Measurements from ENCODE around the gene KAT2B. TPM values are rescaled to one million over a fixed set of nuclear protein-coding genes. Genes with fewer than 3 reads are reported as not detected.

Gene KAT2B
- polyA plus RNA-seq, 1 experiment = 5.5 TPM

- ChIA-PET CTCF (no interaction called here), POLR2A (no interaction called here)
- Histone ChIP-seq H3K27me3 (ENCODE audit: control insufficient read depth, insufficient read depth, low read length) (no peaks in the 10 kb centered on the region), H3K4me3 (ENCODE audit: low read depth, low read length) (no peak overlapping the region), H3K9me3 (ENCODE audit: control insufficient read depth, insufficient read depth, low read length) (no peaks in the 10 kb centered on the region), H3K27ac (ENCODE audit: low read depth, low read length) (no peak overlapping the region)
- no peak for DNase-seq (ENCODE audit: low read depth, low spot score)
- no peak for TF ChIP-seq CTCF (IDR thresholded peaks at IDR 0.05; ENCODE audit: low read depth, low read length)
Measured at GRCh38 chr3:20194793-20195460, 154.7 kb downstream of the KAT2B start.

- H3K4me3 ChIP-seq (ENCODE audit: low read depth, low read length) = no peak overlapping the region
- POLR2A ChIA-PET = no interaction called here
- no peak for TF ChIP-seq CTCF (IDR thresholded peaks at IDR 0.05; ENCODE audit: low read depth, low read length)
- CTCF ChIA-PET = no interaction called here
- H3K9me3 ChIP-seq (ENCODE audit: control insufficient read depth, insufficient read depth, low read length) = no peaks in the 10 kb centered on the region
- no peak for DNase-seq (ENCODE audit: low read depth, low spot score)
- no peaks in the 10 kb centered on the region for H3K27me3 ChIP-seq (ENCODE audit: control insufficient read depth, insufficient read depth, low read length)
- no peak overlapping the region for H3K27ac ChIP-seq (ENCODE audit: low read depth, low read length)
Measured at GRCh38 chr3:20197775-20198174, 157.5 kb downstream of the KAT2B start.

- no peaks in the 10 kb centered on the region for H3K27me3 ChIP-seq (ENCODE audit: control insufficient read depth, insufficient read depth, low read length)
- DNase-seq (ENCODE audit: low read depth, low spot score) = no peak
- ChIA-PET POLR2A (no interaction called here), CTCF (no interaction called here)
- H3K9me3 ChIP-seq (ENCODE audit: control insufficient read depth, insufficient read depth, low read length) = no peaks in the 10 kb centered on the region
- no peak for TF ChIP-seq CTCF (IDR thresholded peaks at IDR 0.05; ENCODE audit: low read depth, low read length)
- H3K27ac ChIP-seq (ENCODE audit: low read depth, low read length) = no peak overlapping the region
- H3K4me3 ChIP-seq (ENCODE audit: low read depth, low read length) = no peak overlapping the region
Measured at GRCh38 chr3:20201143-20201542, 160.9 kb downstream of the KAT2B start.

Small RNAs within 50 kb of the gene (small RNA-seq; reads per million reads assigned to genes)
- gene MIR3135A (ENCODE audit: insufficient read length, low read depth) (not detected), gene RNU4-85P (ENCODE audit: insufficient read length, low read depth) (not detected), gene RPL39P18 (ENCODE audit: insufficient read length, low read depth) (not detected)

Other genes with a start within 250 kb of the KAT2B start
- 0.24 and 0.33 TPM in 2 replicates for gene EFHB, start 106.2 kb upstream of the KAT2B start, polyA plus RNA-seq (2011; rRNA removed)
- gene RAB5A, start 93.3 kb upstream of the KAT2B start, polyA plus RNA-seq (2011; rRNA removed) = 44.5 and 58.7 TPM in 2 replicates
- not detected in 2 replicates for gene PP2D1, start 28.2 kb upstream of the KAT2B start, polyA plus RNA-seq (2011; rRNA removed)
- gene SGO1, start 145.8 kb downstream of the KAT2B start, polyA plus RNA-seq (2011; rRNA removed) = 1.3 and 2.2 TPM in 2 replicates